NOMO-1 treated with dmso at 0.1 percent for 144 hours (cell line): Measurements from ENCODE around the gene ADGRD1.

Source experiments
- DNase-seq: peaks from one replicate; lab custom pipeline; 2025; ENCODE audit not compliant: unreplicated experiment; lab: John Stamatoyannopoulos, UW

Gene ADGRD1

DNA sequence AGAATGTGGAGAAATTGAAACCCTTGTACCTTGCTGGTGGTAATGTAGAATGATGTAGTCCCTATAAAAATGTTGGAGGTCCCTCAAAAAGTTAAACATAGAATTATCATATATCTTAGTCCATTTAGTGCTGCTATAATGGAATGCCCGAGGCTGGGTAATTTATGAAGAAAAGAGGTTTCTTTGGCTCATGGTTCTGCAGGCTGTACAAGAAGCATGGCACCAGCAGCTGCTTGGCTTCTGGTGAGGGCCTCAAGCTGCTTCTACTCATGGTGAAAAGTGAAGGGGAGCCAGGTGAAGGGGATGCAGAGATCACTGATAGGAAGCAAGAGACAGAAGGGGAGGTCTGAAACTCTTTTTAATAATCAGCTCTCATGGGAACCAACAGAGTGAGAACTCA lies 233.9 kb downstream of the ADGRD1 start:
- no peak for DNase-seq

DNA sequence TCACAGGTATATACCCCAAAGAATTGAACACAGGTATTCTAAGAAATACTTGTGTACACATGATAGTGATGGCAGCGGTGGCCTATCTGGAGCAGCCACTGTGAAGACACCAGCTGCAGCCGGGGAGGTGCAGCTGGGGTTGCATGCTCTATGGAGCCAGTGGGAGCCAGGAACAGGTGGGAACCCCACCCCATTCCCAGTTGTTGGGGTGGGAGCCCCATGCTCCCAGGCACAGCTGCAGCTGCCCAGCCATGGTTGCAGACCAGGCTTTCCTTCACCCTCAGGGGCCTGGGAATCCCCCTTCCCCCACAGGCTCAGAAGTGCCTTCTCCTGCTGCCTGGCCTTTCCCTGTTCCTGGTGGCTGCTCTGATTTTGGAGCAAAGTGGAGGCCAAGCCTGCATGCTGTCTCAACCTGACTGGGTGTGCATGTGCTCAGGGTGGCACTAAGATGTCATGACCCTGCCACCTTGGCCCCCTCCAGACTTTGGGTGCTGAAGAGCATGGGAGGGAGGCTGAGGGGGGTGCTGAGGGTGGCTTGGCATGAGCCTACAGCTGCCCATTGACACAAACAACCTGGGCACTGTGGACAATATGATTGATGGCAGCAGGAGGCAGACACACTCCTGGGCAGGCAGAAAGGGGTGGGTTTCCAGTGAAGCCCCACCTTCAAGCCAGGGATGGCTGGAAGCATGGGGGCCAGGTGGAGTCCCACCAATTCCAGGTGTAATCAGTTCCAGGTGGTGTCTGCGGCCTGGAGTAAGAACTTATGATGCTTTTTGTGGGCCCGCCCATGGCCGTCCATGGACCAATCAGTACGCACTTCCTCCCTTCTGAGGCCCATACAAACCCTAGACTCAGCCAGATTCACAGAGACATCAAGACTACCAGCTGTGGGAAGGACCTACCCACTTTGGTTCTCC lies 234.7 kb downstream of the ADGRD1 start:
- no peak for DNase-seq

DNA sequence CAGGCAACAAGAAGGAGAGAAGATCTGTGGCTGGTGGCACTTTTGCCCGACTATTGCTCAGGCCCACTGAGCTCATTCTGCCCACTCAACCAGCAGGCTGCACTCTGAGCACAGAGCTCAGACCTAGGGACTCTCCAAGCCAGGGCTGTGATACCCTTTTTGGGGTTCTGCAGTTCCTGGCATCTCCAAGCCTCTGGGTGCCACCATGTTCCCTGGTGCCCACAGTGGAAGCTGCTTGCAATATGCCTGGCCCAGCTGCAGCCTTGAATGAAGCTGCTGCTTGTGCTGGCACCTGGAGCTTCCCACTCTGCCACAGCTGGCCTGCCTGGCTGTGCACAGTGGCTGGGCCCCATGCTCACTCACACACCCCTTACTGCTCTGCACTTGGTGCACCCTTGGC lies 236.1 kb downstream of the ADGRD1 start:
- DNase-seq: no peak

DNA sequence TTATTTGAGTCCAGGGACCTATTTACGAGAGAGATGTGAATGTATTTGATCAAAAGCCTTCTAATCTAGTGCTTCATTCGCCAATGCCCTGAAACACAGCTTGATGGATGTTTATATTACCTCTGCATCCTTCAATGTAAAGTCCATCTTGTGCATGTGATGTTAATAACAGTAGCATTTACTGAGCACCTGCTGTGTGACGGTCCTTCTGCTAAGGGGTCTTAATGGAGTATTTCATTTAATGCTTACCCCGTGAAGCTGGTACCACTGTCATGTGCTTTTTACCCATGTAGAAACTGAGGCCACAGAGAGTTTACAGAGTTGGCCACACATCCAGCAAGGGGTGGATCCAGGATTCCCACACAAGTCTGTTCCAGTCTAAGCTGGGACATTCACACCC lies 237.3 kb downstream of the ADGRD1 start:
- DNase-seq: no peak
